ENCODE measurements around the gene POLR3K.

Gene POLR3K

DNA sequence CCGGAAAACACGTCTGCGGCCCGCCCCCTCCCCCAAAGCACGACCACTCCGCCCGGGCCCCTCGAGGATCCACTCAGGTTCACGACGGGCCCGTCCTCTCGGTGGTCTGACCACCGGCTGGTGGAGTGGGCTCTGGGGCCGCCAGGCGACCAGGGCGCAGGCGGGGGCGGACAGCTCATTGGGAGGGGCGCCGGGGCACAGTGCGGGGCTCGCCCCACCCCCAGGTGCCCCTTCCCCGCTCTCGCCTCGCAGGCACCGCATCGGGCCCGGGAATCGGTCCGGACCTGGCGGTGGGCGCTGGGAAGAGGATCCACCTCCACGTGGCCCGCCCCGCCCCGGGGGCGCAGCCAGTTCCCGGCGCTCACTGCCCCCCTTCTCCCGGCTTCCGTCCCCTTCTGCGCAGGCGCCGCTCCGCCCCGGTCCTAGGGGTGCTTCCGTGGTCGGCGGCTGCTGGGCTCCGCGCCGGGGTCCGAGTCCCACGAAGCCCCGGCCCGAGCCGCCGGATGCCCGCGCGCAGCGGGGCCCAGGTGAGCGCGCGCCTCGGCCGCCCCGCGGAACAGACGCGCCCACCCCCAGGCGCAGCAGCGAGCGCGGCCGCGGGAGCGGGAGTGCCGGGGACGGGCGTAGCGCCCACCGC is 24.5 kb upstream of the POLR3K start, which contains the start of gene MPG (continued):
- TF ChIP-seq WT1 (tag by site-specific recombination; IDR thresholded peaks at IDR 0.05) (no peak), ZFHX2 (tag by site-specific recombination; conservative IDR thresholded peaks at IDR 0.05) (peak; percentile 78), ZNF239 (tag by site-specific recombination; IDR thresholded peaks at IDR 0.05) (no peak), YY1 (tag by site-specific recombination; IDR thresholded peaks at IDR 0.05) (no peak), ZBTB20 (tag by site-specific recombination; IDR thresholded peaks at IDR 0.05) (peak; percentile 100), ZNF777 (tag by site-specific recombination; IDR thresholded peaks at IDR 0.05; ENCODE audit: borderline replicate concordance) (0 out of 2 replicates have a peak, but pooled peaks have one; percentile 60), ZNF555 (tag by site-specific recombination; conservative IDR thresholded peaks at IDR 0.05) (no peak), ZNF184 (tag by site-specific recombination; IDR thresholded peaks at IDR 0.05) (no peak), SCRT2 (tag by site-specific recombination; IDR thresholded peaks at IDR 0.05) (no peak), ZNF223 (tag by site-specific recombination; IDR thresholded peaks at IDR 0.05) (no peak), ZNF558 (tag by site-specific recombination; IDR thresholded peaks at IDR 0.05) (no peak), FEZF1 (tag by site-specific recombination; IDR thresholded peaks at IDR 0.05) (no peak), ZNF121 (tag by site-specific recombination; IDR thresholded peaks at IDR 0.05) (no peak), ZSCAN30 (tag by site-specific recombination; IDR thresholded peaks at IDR 0.05) (no peak), ZNF274 (IDR thresholded peaks at IDR 0.05; ENCODE audit: low read length) (no peak), ZNF274 (tag by site-specific recombination; IDR thresholded peaks at IDR 0.05; ENCODE audit: borderline replicate concordance) (no peak), ZNF157 (tag by site-specific recombination; IDR thresholded peaks at IDR 0.05) (no peak), ZNF501 (tag by site-specific recombination; IDR thresholded peaks at IDR 0.05) (no peak), ZNF624 (tag by site-specific recombination; IDR thresholded peaks at IDR 0.05) (no peak), ZNF658 (tag by site-specific recombination; IDR thresholded peaks at IDR 0.05) (no peak), ZNF155 (tag by site-specific recombination; IDR thresholded peaks at IDR 0.05) (no peak), ZNF571 (tag by site-specific recombination; IDR thresholded peaks at IDR 0.05) (no peak), ZNF629 (tag by site-specific recombination; IDR thresholded peaks at IDR 0.05) (no peak), ZNF701 (tag by site-specific recombination; IDR thresholded peaks at IDR 0.05) (no peak)
- TF ChIP-seq, protein P1, sequence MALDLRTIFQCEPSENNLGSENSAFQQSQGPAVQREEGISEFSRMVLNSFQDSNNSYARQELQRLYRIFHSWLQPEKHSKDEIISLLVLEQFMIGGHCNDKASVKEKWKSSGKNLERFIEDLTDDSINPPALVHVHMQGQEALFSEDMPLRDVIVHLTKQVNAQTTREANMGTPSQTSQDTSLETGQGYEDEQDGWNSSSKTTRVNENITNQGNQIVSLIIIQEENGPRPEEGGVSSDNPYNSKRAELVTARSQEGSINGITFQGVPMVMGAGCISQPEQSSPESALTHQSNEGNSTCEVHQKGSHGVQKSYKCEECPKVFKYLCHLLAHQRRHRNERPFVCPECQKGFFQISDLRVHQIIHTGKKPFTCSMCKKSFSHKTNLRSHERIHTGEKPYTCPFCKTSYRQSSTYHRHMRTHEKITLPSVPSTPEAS (tag by site-specific recombination; IDR thresholded peaks at IDR 0.05): no peak
- TF ChIP-seq, protein P2, sequence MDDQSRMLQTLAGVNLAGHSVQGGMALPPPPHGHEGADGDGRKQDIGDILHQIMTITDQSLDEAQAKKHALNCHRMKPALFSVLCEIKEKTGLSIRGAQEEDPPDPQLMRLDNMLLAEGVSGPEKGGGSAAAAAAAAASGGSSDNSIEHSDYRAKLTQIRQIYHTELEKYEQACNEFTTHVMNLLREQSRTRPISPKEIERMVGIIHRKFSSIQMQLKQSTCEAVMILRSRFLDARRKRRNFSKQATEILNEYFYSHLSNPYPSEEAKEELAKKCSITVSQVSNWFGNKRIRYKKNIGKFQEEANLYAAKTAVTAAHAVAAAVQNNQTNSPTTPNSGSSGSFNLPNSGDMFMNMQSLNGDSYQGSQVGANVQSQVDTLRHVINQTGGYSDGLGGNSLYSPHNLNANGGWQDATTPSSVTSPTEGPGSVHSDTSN (CRISPR knock-in tag; IDR thresholded peaks at IDR 0.05): 0 out of 2 replicates have a peak, but pooled peaks have one; percentile 18
- TF ChIP-seq, protein P3, sequence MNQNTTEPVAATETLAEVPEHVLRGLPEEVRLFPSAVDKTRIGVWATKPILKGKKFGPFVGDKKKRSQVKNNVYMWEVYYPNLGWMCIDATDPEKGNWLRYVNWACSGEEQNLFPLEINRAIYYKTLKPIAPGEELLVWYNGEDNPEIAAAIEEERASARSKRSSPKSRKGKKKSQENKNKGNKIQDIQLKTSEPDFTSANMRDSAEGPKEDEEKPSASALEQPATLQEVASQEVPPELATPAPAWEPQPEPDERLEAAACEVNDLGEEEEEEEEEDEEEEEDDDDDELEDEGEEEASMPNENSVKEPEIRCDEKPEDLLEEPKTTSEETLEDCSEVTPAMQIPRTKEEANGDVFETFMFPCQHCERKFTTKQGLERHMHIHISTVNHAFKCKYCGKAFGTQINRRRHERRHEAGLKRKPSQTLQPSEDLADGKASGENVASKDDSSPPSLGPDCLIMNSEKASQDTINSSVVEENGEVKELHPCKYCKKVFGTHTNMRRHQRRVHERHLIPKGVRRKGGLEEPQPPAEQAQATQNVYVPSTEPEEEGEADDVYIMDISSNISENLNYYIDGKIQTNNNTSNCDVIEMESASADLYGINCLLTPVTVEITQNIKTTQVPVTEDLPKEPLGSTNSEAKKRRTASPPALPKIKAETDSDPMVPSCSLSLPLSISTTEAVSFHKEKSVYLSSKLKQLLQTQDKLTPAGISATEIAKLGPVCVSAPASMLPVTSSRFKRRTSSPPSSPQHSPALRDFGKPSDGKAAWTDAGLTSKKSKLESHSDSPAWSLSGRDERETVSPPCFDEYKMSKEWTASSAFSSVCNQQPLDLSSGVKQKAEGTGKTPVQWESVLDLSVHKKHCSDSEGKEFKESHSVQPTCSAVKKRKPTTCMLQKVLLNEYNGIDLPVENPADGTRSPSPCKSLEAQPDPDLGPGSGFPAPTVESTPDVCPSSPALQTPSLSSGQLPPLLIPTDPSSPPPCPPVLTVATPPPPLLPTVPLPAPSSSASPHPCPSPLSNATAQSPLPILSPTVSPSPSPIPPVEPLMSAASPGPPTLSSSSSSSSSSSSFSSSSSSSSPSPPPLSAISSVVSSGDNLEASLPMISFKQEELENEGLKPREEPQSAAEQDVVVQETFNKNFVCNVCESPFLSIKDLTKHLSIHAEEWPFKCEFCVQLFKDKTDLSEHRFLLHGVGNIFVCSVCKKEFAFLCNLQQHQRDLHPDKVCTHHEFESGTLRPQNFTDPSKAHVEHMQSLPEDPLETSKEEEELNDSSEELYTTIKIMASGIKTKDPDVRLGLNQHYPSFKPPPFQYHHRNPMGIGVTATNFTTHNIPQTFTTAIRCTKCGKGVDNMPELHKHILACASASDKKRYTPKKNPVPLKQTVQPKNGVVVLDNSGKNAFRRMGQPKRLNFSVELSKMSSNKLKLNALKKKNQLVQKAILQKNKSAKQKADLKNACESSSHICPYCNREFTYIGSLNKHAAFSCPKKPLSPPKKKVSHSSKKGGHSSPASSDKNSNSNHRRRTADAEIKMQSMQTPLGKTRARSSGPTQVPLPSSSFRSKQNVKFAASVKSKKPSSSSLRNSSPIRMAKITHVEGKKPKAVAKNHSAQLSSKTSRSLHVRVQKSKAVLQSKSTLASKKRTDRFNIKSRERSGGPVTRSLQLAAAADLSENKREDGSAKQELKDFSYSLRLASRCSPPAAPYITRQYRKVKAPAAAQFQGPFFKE (tag by site-specific recombination; IDR thresholded peaks at IDR 0.05; ENCODE audit: borderline replicate concordance): no peak
- TF ChIP-seq, protein P4, sequence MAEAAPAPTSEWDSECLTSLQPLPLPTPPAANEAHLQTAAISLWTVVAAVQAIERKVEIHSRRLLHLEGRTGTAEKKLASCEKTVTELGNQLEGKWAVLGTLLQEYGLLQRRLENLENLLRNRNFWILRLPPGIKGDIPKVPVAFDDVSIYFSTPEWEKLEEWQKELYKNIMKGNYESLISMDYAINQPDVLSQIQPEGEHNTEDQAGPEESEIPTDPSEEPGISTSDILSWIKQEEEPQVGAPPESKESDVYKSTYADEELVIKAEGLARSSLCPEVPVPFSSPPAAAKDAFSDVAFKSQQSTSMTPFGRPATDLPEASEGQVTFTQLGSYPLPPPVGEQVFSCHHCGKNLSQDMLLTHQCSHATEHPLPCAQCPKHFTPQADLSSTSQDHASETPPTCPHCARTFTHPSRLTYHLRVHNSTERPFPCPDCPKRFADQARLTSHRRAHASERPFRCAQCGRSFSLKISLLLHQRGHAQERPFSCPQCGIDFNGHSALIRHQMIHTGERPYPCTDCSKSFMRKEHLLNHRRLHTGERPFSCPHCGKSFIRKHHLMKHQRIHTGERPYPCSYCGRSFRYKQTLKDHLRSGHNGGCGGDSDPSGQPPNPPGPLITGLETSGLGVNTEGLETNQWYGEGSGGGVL (tag by site-specific recombination; IDR thresholded peaks at IDR 0.05): peak; percentile 30; the same call in 1 of the 2 replicates
- TF ChIP-seq, protein P5, sequence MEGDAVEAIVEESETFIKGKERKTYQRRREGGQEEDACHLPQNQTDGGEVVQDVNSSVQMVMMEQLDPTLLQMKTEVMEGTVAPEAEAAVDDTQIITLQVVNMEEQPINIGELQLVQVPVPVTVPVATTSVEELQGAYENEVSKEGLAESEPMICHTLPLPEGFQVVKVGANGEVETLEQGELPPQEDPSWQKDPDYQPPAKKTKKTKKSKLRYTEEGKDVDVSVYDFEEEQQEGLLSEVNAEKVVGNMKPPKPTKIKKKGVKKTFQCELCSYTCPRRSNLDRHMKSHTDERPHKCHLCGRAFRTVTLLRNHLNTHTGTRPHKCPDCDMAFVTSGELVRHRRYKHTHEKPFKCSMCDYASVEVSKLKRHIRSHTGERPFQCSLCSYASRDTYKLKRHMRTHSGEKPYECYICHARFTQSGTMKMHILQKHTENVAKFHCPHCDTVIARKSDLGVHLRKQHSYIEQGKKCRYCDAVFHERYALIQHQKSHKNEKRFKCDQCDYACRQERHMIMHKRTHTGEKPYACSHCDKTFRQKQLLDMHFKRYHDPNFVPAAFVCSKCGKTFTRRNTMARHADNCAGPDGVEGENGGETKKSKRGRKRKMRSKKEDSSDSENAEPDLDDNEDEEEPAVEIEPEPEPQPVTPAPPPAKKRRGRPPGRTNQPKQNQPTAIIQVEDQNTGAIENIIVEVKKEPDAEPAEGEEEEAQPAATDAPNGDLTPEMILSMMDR (tag by site-specific recombination; IDR thresholded peaks at IDR 0.05): no peak

Measured in HEK293 (cell line).